ENCODE results near the gene FRMPD1.
"Not testable (repeated sequence)": the region's sequence is repeated elsewhere in the genome, so short reads cannot be mapped to it uniquely, and the experiment has no call there.

Gene FRMPD1

DNA sequence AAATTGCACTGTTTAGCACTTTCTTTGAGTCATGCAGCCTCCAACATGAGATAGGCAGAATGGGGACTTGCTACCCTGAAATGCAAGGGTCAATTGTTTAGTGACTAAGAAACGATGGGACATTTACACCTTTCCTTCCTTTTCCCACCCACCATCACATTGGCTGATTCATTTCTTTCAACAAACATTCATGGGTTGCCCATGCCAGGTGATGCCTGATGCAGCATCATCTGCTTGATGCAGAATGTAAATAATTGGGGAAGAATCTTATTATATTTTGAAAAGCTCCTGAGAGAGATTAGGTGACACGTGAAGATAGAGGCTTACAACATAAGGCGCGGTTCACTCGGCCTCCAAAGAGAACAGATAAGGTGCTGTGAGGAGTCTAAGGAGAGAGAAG is 98.4 kb downstream of the FRMPD1 start:
- peaks cover 5% of the 10 kb centered on the region for H3K4me1 ChIP-seq (ENCODE audit: low read depth, poor library complexity, severe bottlenecking)
- TF ChIP-seq, protein P1, sequence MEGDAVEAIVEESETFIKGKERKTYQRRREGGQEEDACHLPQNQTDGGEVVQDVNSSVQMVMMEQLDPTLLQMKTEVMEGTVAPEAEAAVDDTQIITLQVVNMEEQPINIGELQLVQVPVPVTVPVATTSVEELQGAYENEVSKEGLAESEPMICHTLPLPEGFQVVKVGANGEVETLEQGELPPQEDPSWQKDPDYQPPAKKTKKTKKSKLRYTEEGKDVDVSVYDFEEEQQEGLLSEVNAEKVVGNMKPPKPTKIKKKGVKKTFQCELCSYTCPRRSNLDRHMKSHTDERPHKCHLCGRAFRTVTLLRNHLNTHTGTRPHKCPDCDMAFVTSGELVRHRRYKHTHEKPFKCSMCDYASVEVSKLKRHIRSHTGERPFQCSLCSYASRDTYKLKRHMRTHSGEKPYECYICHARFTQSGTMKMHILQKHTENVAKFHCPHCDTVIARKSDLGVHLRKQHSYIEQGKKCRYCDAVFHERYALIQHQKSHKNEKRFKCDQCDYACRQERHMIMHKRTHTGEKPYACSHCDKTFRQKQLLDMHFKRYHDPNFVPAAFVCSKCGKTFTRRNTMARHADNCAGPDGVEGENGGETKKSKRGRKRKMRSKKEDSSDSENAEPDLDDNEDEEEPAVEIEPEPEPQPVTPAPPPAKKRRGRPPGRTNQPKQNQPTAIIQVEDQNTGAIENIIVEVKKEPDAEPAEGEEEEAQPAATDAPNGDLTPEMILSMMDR (conservative IDR thresholded peaks at IDR 0.05; ENCODE audit: low read depth, low read length): no peak
- no peak overlapping the region for H3K4me3 ChIP-seq (IDR thresholded peaks at IDR 0.05; ENCODE audit: insufficient read depth, low read depth, low read length)
- no peak overlapping the region for H3K27ac ChIP-seq
- H3K27me3 ChIP-seq (ENCODE audit: insufficient read depth, low read depth): no peaks in the 10 kb centered on the region
- no peaks in the 10 kb centered on the region for H4K20me1 ChIP-seq (ENCODE audit: insufficient read depth)
- no peak overlapping the region for H2AFZ ChIP-seq (ENCODE audit: low read depth)
- H3K9ac ChIP-seq: no peak overlapping the region
- no peaks in the 10 kb centered on the region for H3K36me3 ChIP-seq (ENCODE audit: insufficient read depth)
- no peak overlapping the region for H3K4me2 ChIP-seq
- no peaks in the 10 kb centered on the region for H3K79me2 ChIP-seq (ENCODE audit: insufficient read depth, low read depth)

DNA sequence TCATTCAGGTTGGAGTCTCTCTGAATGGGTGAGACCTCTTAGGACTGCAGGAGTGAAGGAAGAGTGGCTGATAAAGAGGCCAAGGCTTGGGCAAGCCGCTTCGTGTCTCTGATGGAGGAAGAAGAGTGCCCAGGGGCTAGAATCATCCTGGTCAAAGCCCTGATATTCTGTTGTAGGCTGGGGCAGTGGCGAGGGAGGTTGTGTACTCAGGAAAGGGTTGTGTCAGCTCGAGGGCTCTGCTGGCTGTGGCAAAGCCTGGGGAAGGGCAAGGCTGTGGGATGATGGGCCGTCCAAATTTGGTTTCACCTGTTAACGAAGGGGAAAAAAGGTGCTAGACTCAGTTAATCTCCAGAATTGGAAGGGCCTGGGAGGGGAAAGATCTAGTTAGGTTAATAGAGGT is 100.4 kb downstream of the FRMPD1 start:
- Histone ChIP-seq H4K20me1 (ENCODE audit: insufficient read depth) (no peaks in the 10 kb centered on the region), H3K4me2 (no peak overlapping the region), H2AFZ (ENCODE audit: low read depth) (no peak overlapping the region), H3K4me3 (IDR thresholded peaks at IDR 0.05; ENCODE audit: insufficient read depth, low read depth, low read length) (no peak overlapping the region), H3K4me1 (ENCODE audit: low read depth, poor library complexity, severe bottlenecking) (peaks cover 12% of the 10 kb centered on the region), H3K27ac (no peak overlapping the region), H3K27me3 (ENCODE audit: insufficient read depth, low read depth) (no peaks in the 10 kb centered on the region), H3K79me2 (ENCODE audit: insufficient read depth, low read depth) (peaks cover 7% of the 10 kb centered on the region; the same call in 1 of the 2 replicates), H3K36me3 (ENCODE audit: insufficient read depth) (no peaks in the 10 kb centered on the region), H3K9ac (no peak overlapping the region)
- TF ChIP-seq, protein P1 (conservative IDR thresholded peaks at IDR 0.05; ENCODE audit: low read depth, low read length): no peak

DNA sequence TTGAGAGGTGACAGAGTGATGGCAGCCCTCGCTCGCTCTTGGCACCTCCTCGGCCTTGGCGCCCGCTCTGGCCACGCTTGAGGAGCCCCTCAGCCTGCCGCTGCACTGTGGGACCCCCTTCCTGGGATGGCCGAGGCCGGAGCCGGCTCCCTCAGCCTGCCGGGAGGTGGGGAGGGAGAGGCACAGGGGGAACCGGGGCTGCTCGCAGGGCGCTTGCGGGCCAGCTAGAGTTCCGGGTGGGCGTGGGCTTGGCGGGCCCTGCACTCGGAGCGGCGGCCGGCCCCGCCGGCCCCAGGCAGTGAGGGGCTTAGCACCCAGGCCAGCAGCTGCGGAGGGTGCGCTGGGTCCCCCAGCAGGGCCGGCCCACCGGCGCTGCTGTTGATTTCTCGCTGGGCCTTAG is 101.0 kb downstream of the FRMPD1 start:
- not testable (repeated sequence) for H2AFZ ChIP-seq (ENCODE audit: low read depth); H3K79me2 ChIP-seq (ENCODE audit: insufficient read depth, low read depth); H3K9ac ChIP-seq; H3K4me2 ChIP-seq; H3K27ac ChIP-seq; H4K20me1 ChIP-seq (ENCODE audit: insufficient read depth); H3K4me3 ChIP-seq (IDR thresholded peaks at IDR 0.05; ENCODE audit: insufficient read depth, low read depth, low read length); H3K36me3 ChIP-seq (ENCODE audit: insufficient read depth); H3K27me3 ChIP-seq (ENCODE audit: insufficient read depth, low read depth)
- H3K4me1 ChIP-seq (ENCODE audit: low read depth, poor library complexity, severe bottlenecking): peaks cover 12% of the 10 kb centered on the region

DNA sequence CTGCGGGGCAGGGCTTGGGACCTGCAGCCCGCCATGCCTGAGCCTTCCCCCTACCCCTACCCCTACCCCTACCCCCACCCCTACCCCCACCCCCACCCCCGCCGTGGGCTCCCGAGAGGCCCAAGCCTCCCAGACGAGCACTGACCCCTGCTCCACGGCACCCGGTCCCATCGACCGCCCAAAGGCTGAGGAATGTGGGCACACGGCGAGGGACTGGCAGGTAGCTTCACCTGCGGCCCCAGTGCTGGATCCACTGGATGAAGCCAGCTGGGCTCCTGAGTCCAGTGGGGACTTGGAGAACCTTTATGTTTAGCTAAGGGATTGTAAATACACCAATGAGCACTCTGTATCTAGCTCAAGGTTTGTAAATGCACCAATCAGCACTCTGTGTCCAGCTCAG is 101.4 kb downstream of the FRMPD1 start:
- H3K9ac ChIP-seq; H3K79me2 ChIP-seq (ENCODE audit: insufficient read depth, low read depth); H4K20me1 ChIP-seq (ENCODE audit: insufficient read depth); H3K36me3 ChIP-seq (ENCODE audit: insufficient read depth); H3K27me3 ChIP-seq (ENCODE audit: insufficient read depth, low read depth); H3K4me3 ChIP-seq (IDR thresholded peaks at IDR 0.05; ENCODE audit: insufficient read depth, low read depth, low read length); H2AFZ ChIP-seq (ENCODE audit: low read depth); H3K4me2 ChIP-seq; H3K27ac ChIP-seq: not testable (repeated sequence)
- H3K4me1 ChIP-seq (ENCODE audit: low read depth, poor library complexity, severe bottlenecking): peaks cover 12% of the 10 kb centered on the region

DNA sequence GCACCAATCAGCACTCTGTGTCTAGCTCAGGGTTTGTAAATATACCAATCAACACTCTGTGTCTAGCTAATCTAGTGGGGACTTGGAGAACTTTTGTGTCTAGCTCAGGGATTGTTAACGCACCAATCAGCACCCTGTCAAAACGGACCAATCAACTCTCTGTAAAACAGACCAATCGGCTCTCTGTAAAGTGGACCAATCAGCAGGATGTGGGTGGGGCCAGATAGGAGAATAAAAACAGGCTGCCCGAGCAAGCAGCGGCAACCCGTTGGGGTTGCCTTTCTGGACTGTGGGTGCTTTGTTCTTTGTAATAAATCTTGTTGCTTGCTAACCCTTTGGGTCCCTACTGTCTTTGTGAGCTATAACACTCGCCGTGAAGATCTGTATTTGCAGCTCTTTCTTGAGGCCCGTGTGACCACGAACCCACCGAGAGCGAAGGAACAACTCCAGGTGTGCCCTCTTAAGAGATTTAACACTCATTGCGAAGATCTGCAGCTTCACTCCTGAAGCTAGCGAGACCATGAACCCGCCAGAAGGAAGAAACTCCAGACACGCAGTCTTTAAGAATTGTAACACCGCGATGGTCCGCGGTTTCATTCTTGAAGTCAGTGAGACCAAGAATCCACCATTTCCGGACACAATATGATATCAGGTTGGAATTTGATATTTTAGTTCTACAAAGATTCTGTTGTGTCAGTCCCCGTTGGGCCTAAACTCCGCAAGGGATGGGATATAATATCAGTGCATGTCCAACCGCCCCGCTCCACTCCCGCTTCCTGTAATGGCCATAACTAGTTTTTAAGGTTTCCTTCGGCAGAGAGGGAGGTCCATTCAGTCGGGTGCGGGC is 102.1 kb downstream of the FRMPD1 start:
- no peaks in the 10 kb centered on the region for H3K27me3 ChIP-seq (ENCODE audit: insufficient read depth, low read depth)
- H4K20me1 ChIP-seq (ENCODE audit: insufficient read depth): no peaks in the 10 kb centered on the region
- H3K4me2 ChIP-seq: peak overlapping the region; percentile 81; the same call in 1 of the 2 replicates
- no peaks in the 10 kb centered on the region for H3K36me3 ChIP-seq (ENCODE audit: insufficient read depth)
- TF ChIP-seq, protein P1 (conservative IDR thresholded peaks at IDR 0.05; ENCODE audit: low read depth, low read length): no peak
- no peak overlapping the region for H3K4me3 ChIP-seq (IDR thresholded peaks at IDR 0.05; ENCODE audit: insufficient read depth, low read depth, low read length)
- H3K4me1 ChIP-seq (ENCODE audit: low read depth, poor library complexity, severe bottlenecking): peaks cover 12% of the 10 kb centered on the region
- peaks cover 7% of the 10 kb centered on the region; the same call in 1 of the 2 replicates for H3K79me2 ChIP-seq (ENCODE audit: insufficient read depth, low read depth)
- no peak overlapping the region; the same call in 1 of the 2 replicates for H3K27ac ChIP-seq
- H3K9ac ChIP-seq: peak overlapping the region; percentile 78; the same call in 1 of the 2 replicates
- H2AFZ ChIP-seq (ENCODE audit: low read depth): peak overlapping the region; percentile 91

Data from KMS-11 (cell line).